Sigmoid colon (tissue), 4 donors: ENCODE measurements around the gene MSANTD1.

ENCODE experiments used
- EP300 ChIP-seq, 4 donors: sonication (generic); formaldehyde crosslinking; IDR thresholded peaks; one replicate each; pipeline ENCODE4 v1.6.1; 2017; ENCODE audit warnings: antibody characterized with exemption in 4 of 4
- POLR2AphosphoS5 ChIP-seq, 4 donors: sonication (generic); formaldehyde crosslinking; IDR thresholded peaks; one replicate each; pipeline ENCODE4 v1.6.1; 2017; ENCODE audit warnings: antibody characterized with exemption in 4 of 4
- TF ChIP-seq, protein P1 (sequence below), 4 experiments: fragments of 450-650 bp in 3 of 4; fragments of 200-600 bp in 1 of 4; IDR thresholded peaks; one replicate each; pipeline ENCODE4 v1.5.1; 2016 to 2019; ENCODE audit warnings: antibody characterized with exemption in 4 of 4, mild to moderate bottlenecking in 3 of 4, moderate library complexity in 2 of 4

- TF ChIP-seq, protein P1, sequence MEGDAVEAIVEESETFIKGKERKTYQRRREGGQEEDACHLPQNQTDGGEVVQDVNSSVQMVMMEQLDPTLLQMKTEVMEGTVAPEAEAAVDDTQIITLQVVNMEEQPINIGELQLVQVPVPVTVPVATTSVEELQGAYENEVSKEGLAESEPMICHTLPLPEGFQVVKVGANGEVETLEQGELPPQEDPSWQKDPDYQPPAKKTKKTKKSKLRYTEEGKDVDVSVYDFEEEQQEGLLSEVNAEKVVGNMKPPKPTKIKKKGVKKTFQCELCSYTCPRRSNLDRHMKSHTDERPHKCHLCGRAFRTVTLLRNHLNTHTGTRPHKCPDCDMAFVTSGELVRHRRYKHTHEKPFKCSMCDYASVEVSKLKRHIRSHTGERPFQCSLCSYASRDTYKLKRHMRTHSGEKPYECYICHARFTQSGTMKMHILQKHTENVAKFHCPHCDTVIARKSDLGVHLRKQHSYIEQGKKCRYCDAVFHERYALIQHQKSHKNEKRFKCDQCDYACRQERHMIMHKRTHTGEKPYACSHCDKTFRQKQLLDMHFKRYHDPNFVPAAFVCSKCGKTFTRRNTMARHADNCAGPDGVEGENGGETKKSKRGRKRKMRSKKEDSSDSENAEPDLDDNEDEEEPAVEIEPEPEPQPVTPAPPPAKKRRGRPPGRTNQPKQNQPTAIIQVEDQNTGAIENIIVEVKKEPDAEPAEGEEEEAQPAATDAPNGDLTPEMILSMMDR (IDR thresholded peaks at IDR 0.05), result no peak
- TF ChIP-seq EP300 (IDR thresholded peaks at IDR 0.05), result no peak
- no peak for TF ChIP-seq POLR2AphosphoS5 (IDR thresholded peaks at IDR 0.05)
Observed at GRCh38 chr4:3303565-3303824, 54.5 kb downstream of the MSANTD1 start.
